GM12874 (cell line): ENCODE results near the gene CLDN14.

ENCODE experiments used
- CTCF ChIP-seq: IDR thresholded peaks from 2 replicates; pipeline ENCODE4 v1.5.1; 2011; ENCODE audit warnings: low read depth, mild to moderate bottlenecking, control low read depth, low read length, moderate library complexity; ENCODE audit not compliant: insufficient read depth

Gene CLDN14

GRCh38 chr21:36460866-36461265 is 19.1 kb downstream of the CLDN14 start:
- TF ChIP-seq CTCF: no peak

DNA sequence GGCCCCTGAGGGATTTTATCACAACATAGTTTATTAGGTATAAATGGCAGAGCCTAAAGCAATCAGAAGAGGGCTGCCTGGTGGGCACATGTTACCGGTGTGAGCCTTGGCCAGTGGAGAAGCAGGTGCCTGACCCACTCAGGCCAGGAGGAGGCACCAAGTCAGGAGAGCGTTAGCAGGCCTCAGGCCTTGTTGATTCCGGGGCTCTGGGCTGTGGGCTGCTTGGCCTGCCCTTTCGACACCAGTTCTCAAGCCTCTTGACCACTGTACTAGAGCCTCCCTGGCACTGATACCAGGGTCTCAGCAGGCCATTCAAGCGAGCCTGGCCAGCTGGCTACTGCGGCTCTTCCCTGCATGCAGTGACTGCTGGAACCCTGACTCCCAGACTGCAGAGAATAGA is 20.8 kb downstream of the CLDN14 start:
- no peak for TF ChIP-seq CTCF

- TF ChIP-seq CTCF: no peak
Observed at GRCh38 chr21:36456729-36457414, 23.1 kb downstream of the CLDN14 start.

- TF ChIP-seq CTCF: no peak
Observed at GRCh38 chr21:36454706-36455105, 25.2 kb downstream of the CLDN14 start.

GRCh38 chr21:36454093-36454531 is 25.8 kb downstream of the CLDN14 start:
- no peak for TF ChIP-seq CTCF

- no peak for TF ChIP-seq CTCF
Observed at GRCh38 chr21:36452281-36452825, 27.6 kb downstream of the CLDN14 start.

DNA sequence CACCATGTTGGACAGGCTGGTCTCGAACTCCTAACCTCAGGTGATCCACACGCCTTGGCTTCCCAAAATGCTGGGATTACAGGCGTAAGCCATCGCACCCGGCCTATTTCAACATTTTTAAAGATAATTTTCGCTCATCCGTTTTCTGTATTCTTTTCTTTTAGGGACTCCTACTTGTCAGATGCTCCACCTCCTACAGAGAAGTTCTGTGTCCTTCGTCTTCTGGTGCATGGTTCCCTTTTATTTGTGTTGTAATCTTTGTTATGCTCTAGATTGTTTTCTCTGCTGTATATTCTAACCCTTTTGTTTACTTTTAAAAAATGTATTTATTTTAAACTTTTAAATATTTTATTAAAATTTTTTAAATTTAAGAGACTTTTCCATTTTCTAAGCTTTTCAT is 28.4 kb downstream of the CLDN14 start:
- no peak for TF ChIP-seq CTCF
